H9 (cell line): ENCODE results near the gene SPTSSB. TPM values are rescaled to one million over a fixed set of nuclear protein-coding genes. Genes with fewer than 3 reads are reported as not detected.

Source experiments
- DNase-seq: peaks from one replicate; pipeline ENCODE4 v3.0.0-alpha.2; 2017
- H2AFZ ChIP-seq: one replicate; pipeline ENCODE4 v1.6.1; 2013; ENCODE audit warnings: mild to moderate bottlenecking, low read length, control low read depth, moderate library complexity
- H2AK5ac ChIP-seq: 2 replicates; pipeline ENCODE4 v1.6.1; 2013; ENCODE audit warnings: low read length, control low read depth, mixed read lengths; ENCODE audit not compliant: insufficient read length
- H2BK120ac ChIP-seq: one replicate; pipeline ENCODE4 v1.6.1; 2013; ENCODE audit warnings: low read depth, mild to moderate bottlenecking, low read length, control low read depth, inconsistent platforms; ENCODE audit not compliant: poor library complexity, severe bottlenecking
- H2BK12ac ChIP-seq: 2 replicates; pipeline ENCODE4 v1.6.1; 2013; ENCODE audit warnings: low read length, control low read depth, mixed read lengths, low read depth; ENCODE audit not compliant: insufficient read length
- H2BK15ac ChIP-seq: 2 replicates; pipeline ENCODE4 v1.6.1; 2013; ENCODE audit warnings: low read depth, low read length, control low read depth
- H2BK20ac ChIP-seq: one replicate; pipeline ENCODE4 v1.6.1; 2013; ENCODE audit warnings: low read depth, mild to moderate bottlenecking, low read length, control low read depth, inconsistent platforms; ENCODE audit not compliant: poor library complexity, severe bottlenecking
- H2BK5ac ChIP-seq: 2 replicates; pipeline ENCODE4 v1.6.1; 2013; ENCODE audit warnings: low read length, control low read depth, mixed read lengths; ENCODE audit not compliant: insufficient read length
- H3K14ac ChIP-seq: 2 replicates; pipeline ENCODE4 v1.6.1; 2013; ENCODE audit warnings: low read length, control low read depth; ENCODE audit not compliant: insufficient read depth
- H3K18ac ChIP-seq: 2 replicates; pipeline ENCODE4 v1.6.1; 2013; ENCODE audit warnings: low read depth, mild to moderate bottlenecking, mixed read lengths, low read length, control low read depth; ENCODE audit not compliant: insufficient read length
- H3K23ac ChIP-seq: 2 replicates; pipeline ENCODE4 v1.6.1; 2013; ENCODE audit warnings: low read length, control low read depth, mixed read lengths, low read depth; ENCODE audit not compliant: insufficient read length
- H3K23me2 ChIP-seq: 2 replicates; pipeline ENCODE4 v1.6.1; 2013; ENCODE audit warnings: low read depth, mild to moderate bottlenecking, mixed read lengths, low read length, control low read depth; ENCODE audit not compliant: insufficient read length, poor library complexity, severe bottlenecking
- H3K27ac ChIP-seq: 2 replicates; pipeline ENCODE4 v1.5.1; 2013; ENCODE audit warnings: low read length, control low read depth, mixed read lengths, low read depth; ENCODE audit not compliant: insufficient read length
- H3K27me3 ChIP-seq: 2 replicates; pipeline ENCODE4 v1.6.1; 2013; ENCODE audit warnings: low read length, control low read depth, inconsistent platforms; ENCODE audit not compliant: insufficient read depth
- H3K4ac ChIP-seq: 2 replicates; pipeline ENCODE4 v1.6.1; 2013; ENCODE audit warnings: low read depth, mild to moderate bottlenecking, control low read depth, inconsistent platforms, low read length, moderate library complexity
- H3K4me1 ChIP-seq: 2 replicates; pipeline ENCODE4 v1.6.1; 2013; ENCODE audit warnings: low read length, control low read depth, inconsistent platforms; ENCODE audit not compliant: insufficient read depth
- H3K4me2 ChIP-seq: 2 replicates; pipeline ENCODE4 v1.6.1; 2013; ENCODE audit warnings: low read length, control low read depth, mixed read lengths; ENCODE audit not compliant: insufficient read length, insufficient read depth
- H3K56ac ChIP-seq: 2 replicates; pipeline ENCODE4 v1.6.1; 2013; ENCODE audit warnings: low read depth, mild to moderate bottlenecking, mixed read lengths, low read length, control low read depth; ENCODE audit not compliant: insufficient read length
- H3K79me1 ChIP-seq: 2 replicates; pipeline ENCODE4 v1.6.1; 2013; ENCODE audit warnings: low read depth, mild to moderate bottlenecking, moderate library complexity, low read length, control low read depth, inconsistent platforms; ENCODE audit not compliant: insufficient read depth, poor library complexity, severe bottlenecking
- H3K79me2 ChIP-seq: 2 replicates; pipeline ENCODE4 v1.6.1; 2013; ENCODE audit warnings: low read length, control low read depth, inconsistent platforms; ENCODE audit not compliant: insufficient read depth
- H3K9ac ChIP-seq: 2 replicates; pipeline ENCODE4 v1.6.1; 2013; ENCODE audit warnings: low read length, control low read depth, mixed read lengths; ENCODE audit not compliant: insufficient read length; ENCODE audit errors: extremely low read depth
- H3K9me3 ChIP-seq: one replicate; pipeline ENCODE4 v1.6.1; 2013; ENCODE audit warnings: low read depth, low read length, inconsistent platforms; ENCODE audit not compliant: control insufficient read depth
- H3T11ph ChIP-seq: one replicate; pipeline ENCODE4 v1.6.1; 2013; ENCODE audit warnings: mild to moderate bottlenecking, low read length, control low read depth, inconsistent platforms
- H4K20me1 ChIP-seq: one replicate; pipeline ENCODE4 v1.6.1; 2013; ENCODE audit not compliant: control insufficient read depth, insufficient read length, insufficient read depth
- H4K5ac ChIP-seq: 2 replicates; pipeline ENCODE4 v1.6.1; 2013; ENCODE audit warnings: low read depth, mild to moderate bottlenecking, mixed read lengths, low read length, control low read depth; ENCODE audit not compliant: insufficient read length
- H4K8ac ChIP-seq: replicated peaks from 2 replicates; pipeline ENCODE4 v1.6.1; 2013; ENCODE audit warnings: low read length, control low read depth, mixed read lengths, low read depth; ENCODE audit not compliant: insufficient read length
- H4K91ac ChIP-seq: 2 replicates; pipeline ENCODE4 v1.6.1; 2013; ENCODE audit warnings: low read depth, mild to moderate bottlenecking, moderate library complexity, mixed read lengths, low read length, control low read depth; ENCODE audit not compliant: insufficient read length
- H3K27ac Mint-ChIP-seq, 3 experiments: 2 replicates in 2 of 3; 3 replicates in 1 of 3; pipeline ENCODE4 v1.8.0; 2020 to 2021; ENCODE audit warnings: mixed read lengths in 3 of 3, mild to moderate bottlenecking in 1 of 3, moderate library complexity in 1 of 3
- H3K27me3 Mint-ChIP-seq: 2 replicates; pipeline ENCODE4 v1.8.0; 2021; ENCODE audit warnings: low read depth, mild to moderate bottlenecking, moderate library complexity, mixed read lengths
- H3K36me3 Mint-ChIP-seq, 3 experiments: 2 replicates in 2 of 3; 3 replicates in 1 of 3; pipeline ENCODE4 v1.8.0; 2020 to 2021; ENCODE audit warnings: low read depth in 3 of 3, mixed read lengths in 3 of 3; ENCODE audit not compliant: insufficient read depth in 1 of 3
- H3K4me1 Mint-ChIP-seq, 2 experiments: 2 replicates each; pipeline ENCODE4 v1.8.0; 2020; ENCODE audit warnings: mixed read lengths in 2 of 2
- H3K4me3 Mint-ChIP-seq, 2 experiments: 2 replicates in 1 of 2; 3 replicates in 1 of 2; pipeline ENCODE4 v1.8.0; 2020 to 2021; ENCODE audit warnings: mild to moderate bottlenecking in 2 of 2, mixed read lengths in 2 of 2, moderate library complexity in 1 of 2
- H3K9me3 Mint-ChIP-seq, 2 experiments: 2 replicates in 1 of 2; 3 replicates in 1 of 2; pipeline ENCODE4 v1.8.0; 2020; ENCODE audit warnings: mild to moderate bottlenecking in 2 of 2, mixed read lengths in 2 of 2, moderate library complexity in 1 of 2
- WGBS: extraction: QIAGEN DNeasy Blood & Tissue Kit; methylation state at CpG from one replicate; pipeline ENCODE4 v1.1.7; 2013; ENCODE audit warnings: missing lambda C conversion rate, low lambda C conversion rate, mixed read lengths; ENCODE audit not compliant: insufficient read length; ENCODE audit errors: extremely low coverage; 5-methylcytosine and 5-hydroxymethylcytosine counted together
- total RNA-seq: library from RNA; stranded (reverse); gene quantifications from 2 replicates; pipeline ENCODE4 v1.2.1, GENCODE V29; 2021
- TF ChIP-seq, protein P1 (sequence below): fragments of 200-600 bp; sonication (generic); conservative IDR thresholded peaks from 3 replicates; pipeline ENCODE4 v1.8.0; 2021; ENCODE audit warnings: antibody characterized with exemption, mild to moderate bottlenecking

Gene SPTSSB
- total RNA-seq, 1 experiment from 2014 or later, result 3.5 TPM

DNA sequence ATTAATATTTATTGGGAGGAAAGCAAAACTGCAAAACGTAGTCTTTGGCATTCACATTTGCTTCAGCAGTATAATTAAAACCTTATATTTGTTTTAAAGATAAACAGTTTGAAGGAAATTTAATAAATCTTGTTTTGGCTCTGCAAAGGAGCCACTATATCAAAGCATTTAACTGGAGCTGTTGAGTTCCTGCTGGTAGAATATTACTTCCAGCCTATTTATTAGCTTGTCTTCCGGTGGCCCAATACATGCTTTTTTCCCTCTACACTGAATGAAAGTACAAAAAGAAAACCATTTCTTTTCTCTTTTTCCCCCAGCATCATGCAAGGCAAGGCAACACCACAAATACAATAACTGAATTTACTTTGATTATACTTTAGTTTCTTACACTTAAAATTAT is 26.3 kb downstream of the SPTSSB start:
- H2BK20ac ChIP-seq, result no peak overlapping the region
- Mint-ChIP-seq H3K9me3 (no peaks in the 10 kb centered on the region), H3K27me3 (no peaks in the 10 kb centered on the region), H3K27ac (no peak overlapping the region), H3K36me3 (no peaks in the 10 kb centered on the region), H3K4me3 (no peak overlapping the region), H3K4me1 (peaks cover 0 to 4% of the 10 kb centered on the region in 2 experiments)
- no peak overlapping the region for H3K27ac ChIP-seq
- no peak overlapping the region for H2BK15ac ChIP-seq
- no peak overlapping the region for H2BK120ac ChIP-seq
- no peak overlapping the region for H3K4me2 ChIP-seq
- TF ChIP-seq, protein P1, sequence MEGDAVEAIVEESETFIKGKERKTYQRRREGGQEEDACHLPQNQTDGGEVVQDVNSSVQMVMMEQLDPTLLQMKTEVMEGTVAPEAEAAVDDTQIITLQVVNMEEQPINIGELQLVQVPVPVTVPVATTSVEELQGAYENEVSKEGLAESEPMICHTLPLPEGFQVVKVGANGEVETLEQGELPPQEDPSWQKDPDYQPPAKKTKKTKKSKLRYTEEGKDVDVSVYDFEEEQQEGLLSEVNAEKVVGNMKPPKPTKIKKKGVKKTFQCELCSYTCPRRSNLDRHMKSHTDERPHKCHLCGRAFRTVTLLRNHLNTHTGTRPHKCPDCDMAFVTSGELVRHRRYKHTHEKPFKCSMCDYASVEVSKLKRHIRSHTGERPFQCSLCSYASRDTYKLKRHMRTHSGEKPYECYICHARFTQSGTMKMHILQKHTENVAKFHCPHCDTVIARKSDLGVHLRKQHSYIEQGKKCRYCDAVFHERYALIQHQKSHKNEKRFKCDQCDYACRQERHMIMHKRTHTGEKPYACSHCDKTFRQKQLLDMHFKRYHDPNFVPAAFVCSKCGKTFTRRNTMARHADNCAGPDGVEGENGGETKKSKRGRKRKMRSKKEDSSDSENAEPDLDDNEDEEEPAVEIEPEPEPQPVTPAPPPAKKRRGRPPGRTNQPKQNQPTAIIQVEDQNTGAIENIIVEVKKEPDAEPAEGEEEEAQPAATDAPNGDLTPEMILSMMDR, result no peak
- H3K79me1 ChIP-seq, result no peaks in the 10 kb centered on the region
- no peaks in the 10 kb centered on the region for H3K27me3 ChIP-seq
- H3K4ac ChIP-seq, result no peak overlapping the region
- H3T11ph ChIP-seq, result no peak overlapping the region
- H2AK5ac ChIP-seq, result no peak overlapping the region
- H3K9me3 ChIP-seq, result no peaks in the 10 kb centered on the region
- H3K79me2 ChIP-seq, result no peaks in the 10 kb centered on the region
- H2BK12ac ChIP-seq, result no peak overlapping the region
- no peak overlapping the region for H4K5ac ChIP-seq
- H2BK5ac ChIP-seq, result no peak overlapping the region
- no peak overlapping the region for H3K18ac ChIP-seq
- H3K56ac ChIP-seq, result no peak overlapping the region
- WGBS, result no CpG with 5 or more reads among the region's 2 CpGs
- no peak overlapping the region for H3K14ac ChIP-seq
- H4K20me1 ChIP-seq, result no peaks in the 10 kb centered on the region
- no peaks in the 10 kb centered on the region for H3K23me2 ChIP-seq
- H2AFZ ChIP-seq, result no peak overlapping the region
- no peak overlapping the region for H4K91ac ChIP-seq
- H3K9ac ChIP-seq, result no peak overlapping the region
- no peak overlapping the region for H4K8ac ChIP-seq
- H3K23ac ChIP-seq, result no peak overlapping the region
- no peak for DNase-seq
- H3K4me1 ChIP-seq, result no peaks in the 10 kb centered on the region
